Fibroblast of lung (primary cell): ENCODE measurements around the gene OTUD4. TPM values are rescaled to one million over a fixed set of nuclear protein-coding genes. Genes with fewer than 3 reads are reported as not detected.

Source experiments
- DNase-seq, 2 donors: peaks; one replicate each; pipeline versions ENCODE4 v3.0.0 to v3.0.0-alpha.2; 2010; ENCODE audit warnings: low read depth in 2 of 2
- H2AFZ ChIP-seq: 2 replicates; pipeline ENCODE4 v1.5.1; 2012; ENCODE audit warnings: low read length, control low read depth, inconsistent platforms
- H3K27ac ChIP-seq: 2 replicates; pipeline ENCODE4 v1.5.1; 2011; ENCODE audit warnings: low read length, control low read depth; ENCODE audit not compliant: insufficient read depth
- H3K27me3 ChIP-seq: 2 replicates; pipeline ENCODE4 v1.5.1; 2011; ENCODE audit warnings: mild to moderate bottlenecking, low read length; ENCODE audit not compliant: control insufficient read depth, insufficient read depth
- H3K36me3 ChIP-seq: 2 replicates; pipeline ENCODE4 v1.5.1; 2011; ENCODE audit warnings: low read length; ENCODE audit not compliant: control insufficient read depth, insufficient read depth
- H3K4me1 ChIP-seq: 2 replicates; pipeline ENCODE4 v1.5.1; 2011; ENCODE audit warnings: low read length; ENCODE audit not compliant: control insufficient read depth, insufficient read depth; ENCODE audit errors: extremely low read depth
- H3K4me2 ChIP-seq: 2 replicates; pipeline ENCODE4 v1.5.1; 2011; ENCODE audit warnings: low read length, control low read depth; ENCODE audit not compliant: insufficient read depth; ENCODE audit errors: extremely low read depth
- H3K4me3 ChIP-seq, 4 experiments: fragments of 200-600 bp in 1 of 4; sonication (generic) in 1 of 4; replicated peaks in 1 of 4; 2 replicates each; pipeline ENCODE4 v1.5.1; 2011 to 2016; ENCODE audit warnings: low read length in 4 of 4, low read depth in 3 of 4, mild to moderate bottlenecking in 3 of 4, control low read depth in 2 of 4, inconsistent platforms in 1 of 4, mixed read lengths in 1 of 4; ENCODE audit not compliant: insufficient read depth in 1 of 4; ENCODE audit errors: control extremely low read depth in 1 of 4
- H3K79me2 ChIP-seq: 2 replicates; pipeline ENCODE4 v1.5.1; 2012; ENCODE audit warnings: mild to moderate bottlenecking, low read length, inconsistent platforms; ENCODE audit not compliant: control insufficient read depth, insufficient read depth
- H3K9ac ChIP-seq: 2 replicates; pipeline ENCODE4 v1.5.1; 2011; ENCODE audit warnings: mild to moderate bottlenecking, low read length, control low read depth; ENCODE audit not compliant: insufficient read depth
- H3K9me3 ChIP-seq: 2 replicates; pipeline ENCODE4 v1.5.1; 2012; ENCODE audit warnings: low read depth, low read length; ENCODE audit not compliant: control insufficient read depth, insufficient read depth
- H4K20me1 ChIP-seq: 2 replicates; pipeline ENCODE4 v1.5.1; 2011; ENCODE audit warnings: low read length; ENCODE audit not compliant: control insufficient read depth, insufficient read depth; ENCODE audit errors: extremely low read depth
- CTCF ChIP-seq, 2 donors: IDR thresholded peaks in 1 of 2; conservative IDR thresholded peaks in 1 of 2; 1 replicate in 1 of 2; 2 replicates in 1 of 2; pipeline ENCODE4 v1.5.1; 2011 to 2012; ENCODE audit warnings: low read length in 2 of 2, control low read depth in 1 of 2, inconsistent platforms in 1 of 2, low read depth in 1 of 2, mild to moderate bottlenecking in 1 of 2
- EZH2 ChIP-seq: IDR thresholded peaks from 2 replicates; pipeline ENCODE4 v1.5.1; 2012; ENCODE audit warnings: low read length, control low read depth, mild to moderate bottlenecking; ENCODE audit errors: missing control alignments
- polyA plus RNA-seq, 2 donors: library from polyadenylated mRNA; depleted of rRNA in 1 of 2; stranded (reverse) in 1 of 2; unstranded in 1 of 2; fragments of >200 nt; gene quantifications; 2 replicates each; pipeline ENCODE4 v1.2.1, GENCODE V29; 2011 to 2012; ENCODE audit warnings: missing spikeins in 1 of 2
- total RNA-seq: library from RNA; depleted of rRNA; stranded (reverse); fragments of >200 nt; gene quantifications from 2 replicates; pipeline ENCODE4 v1.2.1, GENCODE V29; 2014

The OTUD4 gene
- total and polyA plus RNA-seq, 2 donors (not counting 1 experiment from before 2014, with no cell fraction given) = 21.3 to 25.7 TPM

GRCh38 chr4:145170223-145170622, 10.2 kb downstream of the OTUD4 start:
- Histone ChIP-seq H3K4me2 (no peak overlapping the region), H3K4me1 (no peaks in the 10 kb centered on the region), H3K27me3 (no peaks in the 10 kb centered on the region), H2AFZ (no peak overlapping the region), H3K79me2 (peaks cover 25% of the 10 kb centered on the region), H3K27ac (no peak overlapping the region), H3K4me3 (no peak overlapping the region), H3K36me3 (peaks cover 2% of the 10 kb centered on the region), H3K9me3 (no peaks in the 10 kb centered on the region), H3K9ac (no peak overlapping the region), H4K20me1 (no peaks in the 10 kb centered on the region)
- TF ChIP-seq CTCF (conservative IDR thresholded peaks at IDR 0.05 in 1 of 2, IDR thresholded peaks at IDR 0.05 in 1 of 2; ENCODE audit: low read depth in 1 of 2, low read length in 2 of 2) (no peak), EZH2 (no peak)
- DNase-seq = peak in 1 of 2 donors; percentile 42

DNA sequence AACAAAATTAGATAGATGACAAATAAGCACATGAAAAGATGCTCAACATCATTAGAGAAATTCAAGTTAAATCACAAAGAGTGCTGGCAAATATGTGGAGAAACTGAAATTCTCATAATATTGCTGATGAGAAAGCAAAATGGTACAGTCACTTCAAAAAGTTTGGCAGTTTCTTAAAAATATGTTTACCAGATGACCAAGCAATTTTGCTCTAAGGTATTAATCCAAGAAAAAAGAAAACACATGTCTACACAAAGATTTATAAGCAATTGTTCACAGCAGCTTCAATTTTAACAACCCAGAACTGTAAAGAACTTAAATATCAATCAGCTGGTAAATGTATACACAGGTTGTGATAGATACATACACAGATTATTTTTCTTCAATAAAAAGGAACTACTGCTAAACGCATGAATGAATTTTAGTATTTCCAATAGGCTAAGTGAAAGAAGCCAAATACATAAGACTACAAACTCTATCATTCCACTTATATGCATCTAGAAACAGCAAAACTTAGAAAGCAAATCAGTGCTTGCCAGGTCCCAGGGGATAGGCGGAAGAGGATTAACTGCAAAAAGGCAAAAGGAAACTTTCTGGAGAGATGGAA, 11.7 kb downstream of the OTUD4 start:
- no peaks in the 10 kb centered on the region for H4K20me1 ChIP-seq
- peaks cover 2% of the 10 kb centered on the region for H3K36me3 ChIP-seq
- H3K79me2 ChIP-seq = peaks cover 11% of the 10 kb centered on the region
- H3K4me2 ChIP-seq = no peak overlapping the region
- no peaks in the 10 kb centered on the region for H3K9me3 ChIP-seq
- H3K27ac ChIP-seq = no peak overlapping the region
- no peak overlapping the region for H3K9ac ChIP-seq
- H3K4me1 ChIP-seq = no peaks in the 10 kb centered on the region
- no peak overlapping the region for H2AFZ ChIP-seq
- no peaks in the 10 kb centered on the region for H3K27me3 ChIP-seq
- DNase-seq = no peak
- H3K4me3 ChIP-seq = no peak overlapping the region
- no peak for TF ChIP-seq CTCF (conservative IDR thresholded peaks at IDR 0.05 in 1 of 2, IDR thresholded peaks at IDR 0.05 in 1 of 2; ENCODE audit: low read depth in 1 of 2, low read length in 2 of 2)
- TF ChIP-seq EZH2 = no peak

DNA sequence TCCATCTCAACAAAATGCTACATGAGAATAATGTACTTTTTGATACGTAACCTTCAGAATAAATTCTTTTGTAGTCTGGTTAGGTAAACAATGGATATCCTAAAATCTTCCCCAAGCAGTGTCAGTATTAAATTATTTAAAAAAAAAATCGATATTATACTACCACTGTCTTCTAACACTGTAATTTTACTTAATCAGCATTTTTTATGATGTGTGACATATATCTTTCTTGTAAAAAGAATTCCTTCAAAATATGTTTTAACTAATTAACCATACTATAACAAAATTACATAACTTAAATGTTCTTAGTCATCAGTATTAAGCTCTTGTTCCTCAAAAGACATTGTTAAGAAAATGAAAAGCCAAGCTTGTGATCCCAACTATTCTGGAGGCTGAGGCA, 12.5 kb downstream of the OTUD4 start:
- Histone ChIP-seq H3K4me1 (no peaks in the 10 kb centered on the region), H2AFZ (no peak overlapping the region), H4K20me1 (no peaks in the 10 kb centered on the region), H3K27me3 (no peaks in the 10 kb centered on the region), H3K9ac (no peak overlapping the region), H3K4me3 (no peak overlapping the region), H3K36me3 (peaks cover 2% of the 10 kb centered on the region), H3K9me3 (no peaks in the 10 kb centered on the region), H3K4me2 (no peak overlapping the region), H3K27ac (no peak overlapping the region), H3K79me2 (peaks cover 7% of the 10 kb centered on the region)
- TF ChIP-seq EZH2 (no peak), CTCF (conservative IDR thresholded peaks at IDR 0.05 in 1 of 2, IDR thresholded peaks at IDR 0.05 in 1 of 2; ENCODE audit: low read depth in 1 of 2, low read length in 2 of 2) (no peak)
- no peak for DNase-seq
